D341Med (cell line): ENCODE measurements around the gene PCCA.
"Not testable (repeated sequence)": the region's sequence is repeated elsewhere in the genome, so short reads cannot be mapped to it uniquely, and the experiment has no call there.

Experiments used
- DNase-seq: peaks from one replicate; pipeline ENCODE4 v3.0.0; 2012; ENCODE audit warnings: low spot score

The PCCA gene

GRCh38 chr13:100098445-100099116 lies 9.7 kb downstream of the PCCA start:
- no peak for DNase-seq

- DNase-seq = not testable (repeated sequence)
Observed at GRCh38 chr13:100099117-100099445, 10.2 kb downstream of the PCCA start.

GRCh38 chr13:100100115-100100879 lies 11.4 kb downstream of the PCCA start:
- no peak for DNase-seq

- no peak for DNase-seq
Observed at GRCh38 chr13:100102042-100102441, 13.1 kb downstream of the PCCA start.

GRCh38 chr13:100106005-100106404 lies 17.1 kb downstream of the PCCA start:
- DNase-seq = no peak

- no peak for DNase-seq
Observed at GRCh38 chr13:100106705-100107104, 17.8 kb downstream of the PCCA start.

- DNase-seq = no peak
Observed at GRCh38 chr13:100108913-100109507, 20.1 kb downstream of the PCCA start.

GRCh38 chr13:100110269-100110668 lies 21.4 kb downstream of the PCCA start:
- DNase-seq = no peak

GRCh38 chr13:100112186-100112838 lies 23.4 kb downstream of the PCCA start:
- no peak for DNase-seq

- no peak for DNase-seq
Observed at GRCh38 chr13:100115693-100116254, 26.9 kb downstream of the PCCA start.

- DNase-seq = no peak
Observed at GRCh38 chr13:100124265-100124664, 35.4 kb downstream of the PCCA start.

GRCh38 chr13:100125946-100126345 lies 37.1 kb downstream of the PCCA start:
- no peak for DNase-seq

- no peak for DNase-seq
Observed at GRCh38 chr13:100128373-100128772, 39.5 kb downstream of the PCCA start.

- no peak for DNase-seq
Observed at GRCh38 chr13:100128838-100129237, 39.9 kb downstream of the PCCA start.

GRCh38 chr13:100129605-100130004 lies 40.7 kb downstream of the PCCA start:
- DNase-seq = no peak

- no peak for DNase-seq
Observed at GRCh38 chr13:100130092-100130491, 41.2 kb downstream of the PCCA start.

- DNase-seq = no peak
Observed at GRCh38 chr13:100130930-100131511, 42.1 kb downstream of the PCCA start.

- no peak for DNase-seq
Observed at GRCh38 chr13:100131863-100132574, 43.1 kb downstream of the PCCA start.

- no peak for DNase-seq
Observed at GRCh38 chr13:100138859-100139491, 50.1 kb downstream of the PCCA start.

GRCh38 chr13:100139817-100140216 lies 50.9 kb downstream of the PCCA start:
- no peak for DNase-seq

- no peak for DNase-seq
Observed at GRCh38 chr13:100140441-100140840, 51.5 kb downstream of the PCCA start.
